Measurements from ENCODE around the gene OGFR. TPM values are rescaled to one million over a fixed set of nuclear protein-coding genes. Genes with fewer than 3 reads are reported as not detected.

The OGFR gene
- total RNA-seq, 2 experiments from 2014 or later, result 82.4 to 84.9 TPM

- H3K4me3 Mint-ChIP-seq, result no peak overlapping the region
- DNase-seq, result no peak
- no peaks in the 10 kb centered on the region for H3K36me3 Mint-ChIP-seq (ENCODE audit: low read depth)
- CTCF ChIA-PET, result no interaction called here
- peaks cover 37% of the 10 kb centered on the region for H3K4me1 Mint-ChIP-seq
- H3K27ac Mint-ChIP-seq, result no peak overlapping the region
- POLR2A ChIA-PET, result no interaction called here
- H3K27me3 Mint-ChIP-seq, result peaks cover 1% of the 10 kb centered on the region
- no peaks in the 10 kb centered on the region for H3K9me3 Mint-ChIP-seq
Observed at GRCh38 chr20:62772103-62772611, 32.5 kb upstream of the OGFR start.

GRCh38 chr20:62772619-62772989 is 32.0 kb upstream of the OGFR start:
- POLR2A ChIA-PET, result no interaction called here
- CTCF ChIA-PET, result interaction anchor here (0.9 to 1.1 kb wide), 3 partner anchors 10 to 21 kb away, joined by 3 to 5 read pairs (median 3); no protein-coding TSS in a partner anchor
- Mint-ChIP-seq H3K4me3 (no peak overlapping the region), H3K4me1 (peaks cover 42% of the 10 kb centered on the region), H3K36me3 (ENCODE audit: low read depth) (no peaks in the 10 kb centered on the region), H3K9me3 (no peaks in the 10 kb centered on the region), H3K27me3 (peaks cover 1% of the 10 kb centered on the region), H3K27ac (no peak overlapping the region)
- DNase-seq, result no peak

GRCh38 chr20:62772990-62773844 is 31.4 kb upstream of the OGFR start:
- no peak for DNase-seq
- Mint-ChIP-seq H3K9me3 (no peaks in the 10 kb centered on the region), H3K36me3 (ENCODE audit: low read depth) (no peaks in the 10 kb centered on the region), H3K27ac (peak overlapping the region; percentile 46), H3K4me3 (no peak overlapping the region), H3K4me1 (peaks cover 45% of the 10 kb centered on the region), H3K27me3 (peaks cover 1% of the 10 kb centered on the region)
- CTCF ChIA-PET, result interaction anchor here (0.9 to 1.1 kb wide), 3 partner anchors 10 to 21 kb away, joined by 3 to 5 read pairs (median 3); no protein-coding TSS in a partner anchor
- POLR2A ChIA-PET, result no interaction called here

GRCh38 chr20:62773845-62774714 is 30.6 kb upstream of the OGFR start:
- no peaks in the 10 kb centered on the region for H3K36me3 Mint-ChIP-seq (ENCODE audit: low read depth)
- H3K9me3 Mint-ChIP-seq, result no peaks in the 10 kb centered on the region
- CTCF ChIA-PET, result interaction anchor here (0.9 to 1.3 kb wide), 3 partner anchors 17 to 20 kb away, joined by 3 to 5 read pairs (median 4); no protein-coding TSS in a partner anchor
- H3K4me1 Mint-ChIP-seq, result peaks cover 48% of the 10 kb centered on the region
- DNase-seq, result no peak
- POLR2A ChIA-PET, result no interaction called here
- peaks cover 1% of the 10 kb centered on the region for H3K27me3 Mint-ChIP-seq
- no peak overlapping the region for H3K4me3 Mint-ChIP-seq
- H3K27ac Mint-ChIP-seq, result peak overlapping the region; percentile 75

GRCh38 chr20:62774762-62775161 is 29.9 kb upstream of the OGFR start:
- Mint-ChIP-seq H3K27me3 (peaks cover 1% of the 10 kb centered on the region), H3K36me3 (ENCODE audit: low read depth) (no peaks in the 10 kb centered on the region), H3K27ac (peak overlapping the region; percentile 66), H3K4me1 (peaks cover 48% of the 10 kb centered on the region), H3K4me3 (no peak overlapping the region), H3K9me3 (no peaks in the 10 kb centered on the region)
- DNase-seq, result no peak
- ChIA-PET CTCF (interaction anchor here (0.9 to 1.3 kb wide), 2 partner anchors 19 to 20 kb away, joined by 3 to 4 read pairs; no protein-coding TSS in a partner anchor), POLR2A (no interaction called here)

- peak overlapping the region; percentile 93 for H3K27ac Mint-ChIP-seq
- H3K9me3 Mint-ChIP-seq, result no peaks in the 10 kb centered on the region
- peaks cover 48% of the 10 kb centered on the region for H3K4me1 Mint-ChIP-seq
- H3K36me3 Mint-ChIP-seq (ENCODE audit: low read depth), result no peaks in the 10 kb centered on the region
- ChIA-PET CTCF (interaction anchor here (0.9 to 1.3 kb wide), 2 partner anchors 19 to 21 kb away, joined by 3 to 4 read pairs; no protein-coding TSS in a partner anchor), POLR2A (no interaction called here)
- no peak for DNase-seq
- peaks cover 1% of the 10 kb centered on the region for H3K27me3 Mint-ChIP-seq
- H3K4me3 Mint-ChIP-seq, result no peak overlapping the region
Observed at GRCh38 chr20:62775206-62775605, 29.4 kb upstream of the OGFR start.

- no peak for DNase-seq
- Mint-ChIP-seq H3K4me3 (peak overlapping the region; percentile 62), H3K9me3 (no peaks in the 10 kb centered on the region), H3K4me1 (peaks cover 48% of the 10 kb centered on the region), H3K27ac (peak overlapping the region; percentile 93), H3K27me3 (peaks cover 1% of the 10 kb centered on the region), H3K36me3 (ENCODE audit: low read depth) (no peaks in the 10 kb centered on the region)
- ChIA-PET POLR2A (interaction anchor here (0.6 kb wide), 1 partner anchor 393 kb away, joined by 4 read pairs; no protein-coding TSS in a partner anchor), CTCF (no interaction called here)
Observed at GRCh38 chr20:62776035-62776691, 28.5 kb upstream of the OGFR start.

- Mint-ChIP-seq H3K4me3 (peak overlapping the region; percentile 62), H3K27ac (peak overlapping the region; percentile 93), H3K4me1 (peaks cover 48% of the 10 kb centered on the region), H3K9me3 (no peaks in the 10 kb centered on the region), H3K36me3 (ENCODE audit: low read depth) (no peaks in the 10 kb centered on the region), H3K27me3 (peaks cover 1% of the 10 kb centered on the region)
- peak; percentile 82 for DNase-seq
- ChIA-PET POLR2A (interaction anchor here (0.6 kb wide), 1 partner anchor 394 kb away, joined by 4 read pairs; no protein-coding TSS in a partner anchor), CTCF (no interaction called here)
Observed at GRCh38 chr20:62776692-62777527, 27.7 kb upstream of the OGFR start.

- ChIA-PET POLR2A (no interaction called here), CTCF (no interaction called here)
- no peak overlapping the region for H3K4me3 Mint-ChIP-seq
- H3K9me3 Mint-ChIP-seq, result no peaks in the 10 kb centered on the region
- H3K36me3 Mint-ChIP-seq (ENCODE audit: low read depth), result no peaks in the 10 kb centered on the region
- peaks cover 1% of the 10 kb centered on the region for H3K27me3 Mint-ChIP-seq
- H3K27ac Mint-ChIP-seq, result peak overlapping the region; percentile 93
- no peak for DNase-seq
- H3K4me1 Mint-ChIP-seq, result peaks cover 48% of the 10 kb centered on the region
Observed at GRCh38 chr20:62777528-62777830, 27.2 kb upstream of the OGFR start.

GRCh38 chr20:62778058-62778457 is 26.6 kb upstream of the OGFR start:
- peaks cover 50% of the 10 kb centered on the region for H3K4me1 Mint-ChIP-seq
- H3K27me3 Mint-ChIP-seq, result peaks cover 1% of the 10 kb centered on the region

GRCh38 chr20:62778601-62779416 is 25.8 kb upstream of the OGFR start:
- CTCF ChIA-PET, result interaction anchor here (0.7 to 4.6 kb wide), 5 partner anchors 13 to 368 kb away, joined by 3 to 18 read pairs (median 3); partner anchors contain the start of gene MRGBP
- H3K27ac Mint-ChIP-seq, result peak overlapping the region; percentile 31
- DNase-seq, result no peak
- peaks cover 50% of the 10 kb centered on the region for H3K4me1 Mint-ChIP-seq
- no peak overlapping the region for H3K4me3 Mint-ChIP-seq
- H3K9me3 Mint-ChIP-seq, result no peaks in the 10 kb centered on the region
- POLR2A ChIA-PET, result no interaction called here
- peaks cover 1% of the 10 kb centered on the region for H3K27me3 Mint-ChIP-seq
- no peaks in the 10 kb centered on the region for H3K36me3 Mint-ChIP-seq (ENCODE audit: low read depth)

More at GRCh38 chr20:62778058-62778457, 26.6 kb upstream of the OGFR start:
- POLR2A ChIA-PET, result no interaction called here
- Mint-ChIP-seq H3K9me3 (no peaks in the 10 kb centered on the region), H3K36me3 (ENCODE audit: low read depth) (no peaks in the 10 kb centered on the region), H3K4me3 (no peak overlapping the region), H3K27ac (peak overlapping the region; percentile 31)
- no peak for DNase-seq
- CTCF ChIA-PET, result no interaction called here

All from activated CD4-positive, alpha-beta T cell treated with anti-CD3 and anti-CD28 coated beads, Interleukin-2, amount 10 ng/mL, durations not matched to agents 7 days and 5 days (primary cell).